Mammary epithelial cell (primary cell): Measurements from ENCODE around the gene AQP10.

Experiments used
- CTCF ChIP-seq, 2 donors: IDR thresholded peaks in 1 of 2; conservative IDR thresholded peaks in 1 of 2; 2 replicates each; pipeline ENCODE4 v1.5.1; 2011 to 2012; ENCODE audit warnings: inconsistent platforms in 2 of 2, low read length in 2 of 2, mild to moderate bottlenecking in 2 of 2, control low read depth in 1 of 2, low read depth in 1 of 2; ENCODE audit not compliant: insufficient read depth in 1 of 2; ENCODE audit errors: extremely low read depth in 1 of 2
- EZH2 ChIP-seq: IDR thresholded peaks from 2 replicates; pipeline ENCODE4 v1.6.1; 2012; ENCODE audit warnings: low read length, inconsistent platforms, borderline replicate concordance

- TF ChIP-seq CTCF (conservative IDR thresholded peaks at IDR 0.05 in 1 of 2, IDR thresholded peaks at IDR 0.05 in 1 of 2; ENCODE audit: extremely low read depth in 1 of 2, insufficient read depth in 1 of 2, low read depth in 1 of 2, low read length in 2 of 2) (no peak), EZH2 (no peak)
Measured at GRCh38 chr1:154316704-154317103, 4.2 kb upstream of the AQP10 start.
